GM12872 (cell line): ENCODE data around the gene LRIG1.

Experiments used
- CTCF ChIP-seq: IDR thresholded peaks from 3 replicates; pipeline ENCODE4 v1.5.1; 2011; ENCODE audit warnings: low read depth, mild to moderate bottlenecking, low read length, moderate library complexity; ENCODE audit not compliant: insufficient read depth

LRIG1 gene

DNA sequence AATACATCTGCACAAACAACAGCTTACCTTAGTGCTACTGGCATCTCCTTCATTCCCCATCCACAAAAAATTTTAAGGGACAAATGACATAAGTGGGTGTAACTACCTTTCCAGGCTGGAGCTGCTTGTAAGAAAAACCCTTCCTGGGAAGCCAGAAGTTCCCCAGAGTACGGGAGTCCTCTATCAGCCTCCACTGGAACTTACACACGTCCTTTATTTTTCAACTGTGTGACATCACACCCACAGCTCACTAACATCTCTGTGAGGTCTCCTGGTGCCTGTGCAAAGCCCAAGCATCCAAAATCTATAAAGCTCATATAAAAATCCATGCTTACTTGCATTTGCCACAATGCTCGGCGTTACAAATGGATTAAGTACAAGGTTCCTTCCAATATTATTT is 27.6 kb downstream of the LRIG1 start:
- TF ChIP-seq CTCF, result no peak

DNA sequence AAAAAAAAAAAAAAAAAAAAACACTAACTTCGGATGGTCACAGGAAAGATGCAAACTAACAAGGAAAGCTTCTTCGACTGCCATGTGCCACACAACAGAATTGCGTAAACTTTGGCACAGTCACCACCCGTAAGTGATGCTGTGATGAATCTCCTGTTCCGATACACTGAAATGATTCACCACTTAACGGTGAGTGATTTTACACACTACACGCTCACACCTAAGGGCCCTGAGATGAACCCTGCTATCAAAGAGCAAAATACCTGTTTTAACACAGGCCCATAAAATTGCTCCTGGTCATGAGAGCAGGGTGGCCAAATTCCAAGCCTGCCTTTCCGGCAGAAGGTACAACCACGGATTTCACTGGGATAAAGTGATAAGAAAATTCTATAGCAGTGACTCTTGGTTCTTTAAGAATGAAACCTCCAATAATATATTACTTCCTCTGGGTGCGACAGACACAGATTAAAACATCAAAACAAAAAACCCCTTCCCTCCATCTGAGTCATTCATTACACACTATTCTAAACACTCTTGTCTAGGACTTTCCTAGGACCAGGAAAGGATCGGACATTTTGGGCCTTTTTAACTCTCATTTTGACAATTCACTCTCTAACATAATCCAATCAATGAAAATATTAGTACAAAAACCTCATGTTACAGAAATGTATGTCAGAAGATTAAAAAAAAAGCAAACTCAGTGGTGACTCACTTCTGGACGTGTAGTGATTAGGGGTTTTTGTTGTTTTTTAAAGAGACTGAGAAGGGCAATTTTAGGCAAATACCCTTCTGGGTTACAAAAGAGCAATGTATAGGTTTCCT is 28.3 kb downstream of the LRIG1 start:
- no peak for TF ChIP-seq CTCF

DNA sequence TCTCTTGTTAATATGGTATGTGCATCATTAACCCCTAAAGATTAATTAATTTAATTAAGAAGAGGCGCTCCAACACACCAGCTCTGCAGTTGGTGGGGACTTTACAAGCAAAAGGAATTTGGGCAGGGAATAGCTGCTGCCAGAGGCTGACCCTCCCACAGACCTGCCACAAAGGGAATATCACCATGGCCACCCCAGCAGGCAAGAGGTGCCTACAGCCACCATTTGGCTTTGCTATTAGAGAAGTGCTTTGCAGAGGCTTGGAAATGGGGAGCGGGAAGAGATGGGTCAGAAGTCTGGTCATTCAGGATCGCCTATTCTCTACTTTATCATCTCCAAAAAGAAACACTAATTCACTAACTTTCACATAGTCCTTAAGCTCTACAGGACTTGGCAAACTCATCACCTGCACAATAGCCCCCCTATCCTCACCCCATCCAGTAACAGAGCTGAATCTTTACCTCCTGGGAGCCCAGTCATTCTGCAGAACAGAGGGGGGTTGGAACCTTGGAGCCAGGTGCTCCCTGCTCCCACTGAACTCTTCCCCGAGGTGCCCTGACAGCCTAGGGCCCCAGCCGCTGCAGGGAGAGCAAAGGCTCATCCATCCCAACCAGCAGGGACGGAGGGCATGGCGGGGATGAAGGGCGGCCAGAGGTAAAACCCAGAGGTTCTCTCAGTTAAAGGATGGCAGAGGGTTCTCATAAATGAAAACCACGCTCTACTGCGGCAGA is 29.7 kb downstream of the LRIG1 start:
- TF ChIP-seq CTCF, result no peak

GRCh38 chr3:66470285-66470684 is 30.5 kb downstream of the LRIG1 start:
- TF ChIP-seq CTCF, result no peak

- no peak for TF ChIP-seq CTCF
Measured at GRCh38 chr3:66469220-66469640, 31.6 kb downstream of the LRIG1 start.

DNA sequence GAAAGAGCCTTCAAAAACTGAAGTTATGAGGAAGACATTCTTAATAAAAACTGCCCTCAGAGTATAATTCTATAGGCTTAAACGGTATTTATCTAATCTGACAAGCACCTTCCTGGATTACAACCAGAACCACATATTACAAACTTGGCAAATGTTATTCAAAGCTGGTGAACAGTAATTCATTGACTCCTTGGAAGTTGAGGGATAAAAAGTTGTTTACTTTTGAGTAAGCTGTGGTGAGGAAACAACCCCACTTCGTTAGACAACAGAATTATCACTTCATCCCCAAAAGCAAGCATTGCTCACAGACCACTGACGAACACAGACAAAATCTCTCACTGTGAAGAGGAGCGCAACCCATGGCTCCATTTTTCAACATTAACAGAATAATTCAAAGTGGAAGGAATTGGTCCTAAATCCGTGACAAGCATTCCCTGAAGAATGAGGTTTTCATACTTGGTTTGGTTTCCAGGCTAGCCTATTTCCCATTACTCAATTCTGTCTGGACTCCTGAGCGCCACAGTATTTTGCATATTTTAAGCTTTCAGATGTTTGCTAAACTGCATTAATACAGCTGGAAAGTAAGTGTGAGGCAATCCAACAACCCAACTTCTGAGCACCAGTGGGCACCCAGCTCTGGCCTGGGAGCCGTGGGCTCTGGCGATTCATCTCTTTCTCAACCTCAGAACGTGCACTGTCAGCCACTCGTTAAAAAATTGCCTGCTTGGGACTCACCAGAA is 32.7 kb downstream of the LRIG1 start:
- TF ChIP-seq CTCF, result no peak

- TF ChIP-seq CTCF, result no peak
Measured at GRCh38 chr3:66466606-66467270, 34.1 kb downstream of the LRIG1 start.
